Nephron progenitor cell (in vitro differentiated cells): ENCODE results near the gene TAC4.

ENCODE experiments used
- DNase-seq: peaks from one replicate; pipeline ENCODE4 v3.0.0; 2021
- H3K27ac Mint-ChIP-seq: 2 replicates; pipeline ENCODE4 v1.8.0; 2021; ENCODE audit warnings: mild to moderate bottlenecking, moderate library complexity, mixed read lengths
- H3K27me3 Mint-ChIP-seq: 2 replicates; pipeline ENCODE4 v1.8.0; 2021; ENCODE audit warnings: mild to moderate bottlenecking, low read depth, mixed read lengths; ENCODE audit not compliant: poor library complexity
- H3K36me3 Mint-ChIP-seq: 2 replicates; pipeline ENCODE4 v1.8.0; 2021; ENCODE audit warnings: low read depth, mixed read lengths
- H3K4me1 Mint-ChIP-seq: 2 replicates; pipeline ENCODE4 v1.8.0; 2021; ENCODE audit warnings: mixed read lengths
- H3K4me3 Mint-ChIP-seq: 2 replicates; pipeline ENCODE4 v1.8.0; 2021; ENCODE audit warnings: mild to moderate bottlenecking, moderate library complexity, mixed read lengths
- H3K9me3 Mint-ChIP-seq: 2 replicates; pipeline ENCODE4 v1.8.0; 2021; ENCODE audit warnings: mild to moderate bottlenecking, moderate library complexity, mixed read lengths
- CTCF ChIP-seq: fragments of 200-600 bp; sonication (generic); IDR thresholded peaks from 2 replicates; pipeline ENCODE4 v1.5.0; 2021; ENCODE audit warnings: antibody characterized with exemption

TAC4 gene

GRCh38 chr17:49841548-49841947, 6.3 kb downstream of the TAC4 start:
- Mint-ChIP-seq H3K36me3 (peaks cover 12% of the 10 kb centered on the region), H3K4me1 (peaks cover 20% of the 10 kb centered on the region), H3K27me3 (peaks cover 4% of the 10 kb centered on the region), H3K4me3 (no peak overlapping the region), H3K9me3 (no peaks in the 10 kb centered on the region), H3K27ac (no peak overlapping the region)
- DNase-seq, result no peak
- TF ChIP-seq CTCF, result no peak

- Mint-ChIP-seq H3K4me1 (peaks cover 11% of the 10 kb centered on the region), H3K36me3 (peaks cover 28% of the 10 kb centered on the region), H3K4me3 (no peak overlapping the region), H3K27me3 (no peaks in the 10 kb centered on the region), H3K9me3 (no peaks in the 10 kb centered on the region), H3K27ac (no peak overlapping the region)
- no peak for TF ChIP-seq CTCF
- no peak for DNase-seq
These were observed 8.4 kb downstream of the TAC4 start for GRCh38 chr17:49839455-49839854.

- Mint-ChIP-seq H3K36me3 (peaks cover 41% of the 10 kb centered on the region), H3K27ac (peak overlapping the region; percentile 4), H3K27me3 (no peaks in the 10 kb centered on the region), H3K4me3 (no peak overlapping the region), H3K4me1 (peaks cover 18% of the 10 kb centered on the region), H3K9me3 (no peaks in the 10 kb centered on the region)
- DNase-seq, result no peak
- no peak for TF ChIP-seq CTCF
These were observed 11.5 kb downstream of the TAC4 start for GRCh38 chr17:49836111-49837030.

GRCh38 chr17:49835472-49835871, 12.4 kb downstream of the TAC4 start:
- Mint-ChIP-seq H3K4me3 (no peak overlapping the region), H3K36me3 (peaks cover 41% of the 10 kb centered on the region), H3K27me3 (no peaks in the 10 kb centered on the region), H3K9me3 (no peaks in the 10 kb centered on the region), H3K27ac (no peak overlapping the region), H3K4me1 (peaks cover 18% of the 10 kb centered on the region)
- no peak for DNase-seq
- TF ChIP-seq CTCF, result no peak

- Mint-ChIP-seq H3K27me3 (no peaks in the 10 kb centered on the region), H3K4me3 (no peak overlapping the region), H3K36me3 (peaks cover 45% of the 10 kb centered on the region), H3K27ac (no peak overlapping the region), H3K9me3 (no peaks in the 10 kb centered on the region), H3K4me1 (peaks cover 12% of the 10 kb centered on the region)
- TF ChIP-seq CTCF, result no peak
- no peak for DNase-seq
These were observed 13.6 kb downstream of the TAC4 start for GRCh38 chr17:49834118-49834743.
